Measurements from ENCODE around the gene BICD2. TPM values are rescaled to one million over a fixed set of nuclear protein-coding genes. Genes with fewer than 3 reads are reported as not detected.

The BICD2 gene
- total RNA-seq, 4 donors from 2014 or later: 36.2 to 46.7 (median 41.6) TPM

DNA sequence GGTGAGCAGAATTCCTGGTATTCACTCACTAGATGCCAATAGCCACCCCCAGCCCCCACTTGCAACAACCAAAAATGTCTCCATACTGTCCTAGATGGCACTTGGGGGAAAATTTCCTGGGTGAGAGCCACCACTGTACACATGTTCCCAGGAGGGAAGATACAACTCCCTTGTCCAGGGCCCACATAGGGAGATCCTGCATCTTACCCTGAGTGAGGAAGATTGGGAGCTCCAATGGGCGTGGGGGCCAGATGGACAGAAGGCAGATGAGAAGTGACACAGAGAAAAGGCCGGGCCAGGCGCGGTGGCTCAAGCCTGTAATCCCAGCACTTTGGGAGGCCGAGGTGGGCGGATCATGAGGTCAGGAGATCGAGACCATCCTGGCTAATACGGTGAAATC is 82.4 kb downstream of the BICD2 start:
- no peaks in the 10 kb centered on the region for H3K4me1 ChIP-seq
- H3K27me3 ChIP-seq: no peaks in the 10 kb centered on the region
- TF ChIP-seq EP300 (IDR thresholded peaks at IDR 0.05): no peak
- TF ChIP-seq POLR2A (IDR thresholded peaks at IDR 0.05): no peak
- TF ChIP-seq, protein P1, sequence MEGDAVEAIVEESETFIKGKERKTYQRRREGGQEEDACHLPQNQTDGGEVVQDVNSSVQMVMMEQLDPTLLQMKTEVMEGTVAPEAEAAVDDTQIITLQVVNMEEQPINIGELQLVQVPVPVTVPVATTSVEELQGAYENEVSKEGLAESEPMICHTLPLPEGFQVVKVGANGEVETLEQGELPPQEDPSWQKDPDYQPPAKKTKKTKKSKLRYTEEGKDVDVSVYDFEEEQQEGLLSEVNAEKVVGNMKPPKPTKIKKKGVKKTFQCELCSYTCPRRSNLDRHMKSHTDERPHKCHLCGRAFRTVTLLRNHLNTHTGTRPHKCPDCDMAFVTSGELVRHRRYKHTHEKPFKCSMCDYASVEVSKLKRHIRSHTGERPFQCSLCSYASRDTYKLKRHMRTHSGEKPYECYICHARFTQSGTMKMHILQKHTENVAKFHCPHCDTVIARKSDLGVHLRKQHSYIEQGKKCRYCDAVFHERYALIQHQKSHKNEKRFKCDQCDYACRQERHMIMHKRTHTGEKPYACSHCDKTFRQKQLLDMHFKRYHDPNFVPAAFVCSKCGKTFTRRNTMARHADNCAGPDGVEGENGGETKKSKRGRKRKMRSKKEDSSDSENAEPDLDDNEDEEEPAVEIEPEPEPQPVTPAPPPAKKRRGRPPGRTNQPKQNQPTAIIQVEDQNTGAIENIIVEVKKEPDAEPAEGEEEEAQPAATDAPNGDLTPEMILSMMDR (IDR thresholded peaks at IDR 0.05): no peak
- H3K36me3 ChIP-seq: no peaks in the 10 kb centered on the region
- DNase-seq (ENCODE audit: low spot score in 2 of 2): no peak
- H3K4me3 ChIP-seq: no peak overlapping the region
- WGBS, 2 donors: 94 to 95% methylated on average over 8 of the region's 8 CpGs
- H3K27ac ChIP-seq: no peak overlapping the region
- no peaks in the 10 kb centered on the region for H3K9me3 ChIP-seq

DNA sequence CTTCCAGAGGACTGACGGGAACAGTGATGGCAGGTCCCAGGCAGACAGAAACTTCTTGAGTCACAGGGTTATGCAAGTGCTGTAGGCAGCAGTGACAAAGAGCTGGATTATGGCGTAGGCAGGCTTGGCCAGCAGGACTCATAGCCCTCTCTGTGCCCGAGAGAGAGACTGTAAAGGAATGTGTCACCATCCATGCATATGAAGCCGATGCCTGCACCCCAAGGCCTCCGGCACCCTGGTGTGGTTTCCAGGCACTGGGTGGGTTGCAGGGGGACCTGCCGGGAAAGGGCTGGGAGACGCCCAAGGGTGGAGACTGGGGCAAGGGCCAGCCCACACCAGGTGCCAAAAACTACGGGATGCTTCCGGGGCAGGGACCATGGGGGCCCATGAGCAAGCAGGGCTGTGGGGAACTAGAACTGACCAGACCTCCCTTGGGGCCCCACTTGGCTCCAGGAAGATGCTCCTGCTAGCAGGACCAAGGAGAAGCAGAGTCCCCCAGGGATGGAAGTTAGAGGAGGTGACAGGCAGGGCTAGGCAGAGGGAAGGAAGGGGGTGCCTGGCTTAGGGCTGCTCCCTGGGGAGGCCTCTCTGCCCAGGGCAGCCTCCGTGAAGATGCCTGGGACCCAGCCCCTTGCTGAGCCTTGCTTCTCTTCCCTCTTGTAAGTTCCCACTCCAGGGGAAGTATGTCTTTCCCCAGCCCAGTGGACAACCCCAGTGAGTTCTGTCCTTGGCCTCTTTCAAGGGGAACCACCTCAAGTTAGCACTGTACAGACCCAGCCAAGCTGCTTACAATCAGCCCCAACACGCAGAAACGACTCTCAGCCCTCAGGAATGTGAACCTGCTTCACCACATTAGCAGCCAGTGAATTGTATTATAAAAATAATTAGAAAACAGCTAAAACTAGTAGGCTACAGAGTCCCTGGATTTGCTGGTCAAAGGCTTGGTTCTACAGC is 84.2 kb downstream of the BICD2 start:
- Histone ChIP-seq H3K36me3 (no peaks in the 10 kb centered on the region), H3K27ac (no peak overlapping the region), H3K9me3 (no peaks in the 10 kb centered on the region), H3K27me3 (no peaks in the 10 kb centered on the region), H3K4me3 (no peak overlapping the region), H3K4me1 (no peaks in the 10 kb centered on the region)
- TF ChIP-seq EP300 (IDR thresholded peaks at IDR 0.05) (no peak), POLR2A (IDR thresholded peaks at IDR 0.05) (no peak)
- TF ChIP-seq, protein P1 (IDR thresholded peaks at IDR 0.05): no peak
- DNase-seq (ENCODE audit: low spot score in 2 of 2): no peak
- WGBS, 2 donors: 78 to 80% methylated on average over 12 of the region's 12 CpGs

DNA sequence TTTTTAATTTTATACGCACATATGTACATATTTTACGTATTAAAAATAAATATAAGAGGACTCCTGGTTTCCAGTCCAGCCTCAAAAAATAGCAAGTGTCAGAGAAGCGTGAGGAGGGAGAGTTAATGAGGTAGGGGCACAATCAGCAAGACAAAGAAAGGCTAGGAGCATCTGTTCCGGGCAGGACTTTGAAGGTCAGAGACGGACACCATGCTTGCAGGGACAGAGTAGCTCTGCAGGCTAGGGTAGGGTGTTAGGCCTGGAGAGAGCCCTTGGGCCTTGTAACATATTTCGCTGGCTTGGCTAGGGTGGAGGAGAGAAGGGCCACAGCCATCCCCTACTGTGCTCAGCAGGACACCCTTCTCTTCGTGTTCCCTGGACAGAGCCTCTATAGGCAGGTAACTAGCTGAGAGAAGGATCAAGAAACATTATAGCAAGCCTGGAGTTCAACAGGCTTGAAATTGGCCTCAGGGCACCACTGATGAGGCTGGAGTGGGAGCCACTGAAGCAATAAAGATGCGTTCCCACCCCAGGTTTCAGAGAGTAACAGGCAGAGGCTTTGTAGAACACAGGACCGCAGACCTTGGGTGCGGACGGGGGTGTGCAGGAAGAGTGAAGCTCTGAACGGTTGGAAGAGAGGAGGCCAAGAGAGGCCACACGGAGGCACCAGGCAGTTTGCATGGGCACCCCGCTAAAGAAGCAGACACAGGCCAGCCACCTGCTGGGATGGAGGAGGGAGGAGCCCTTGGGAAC is 85.0 kb downstream of the BICD2 start:
- WGBS, 2 donors: 81% methylated on average over 14 of the region's 14 CpGs
- H3K4me3 ChIP-seq: no peak overlapping the region
- H3K27me3 ChIP-seq: no peaks in the 10 kb centered on the region
- TF ChIP-seq EP300 (IDR thresholded peaks at IDR 0.05) (no peak), POLR2A (IDR thresholded peaks at IDR 0.05) (no peak)
- TF ChIP-seq, protein P1 (IDR thresholded peaks at IDR 0.05): no peak
- H3K9me3 ChIP-seq: no peaks in the 10 kb centered on the region
- no peaks in the 10 kb centered on the region for H3K36me3 ChIP-seq
- no peak for DNase-seq (ENCODE audit: low spot score in 2 of 2)
- no peaks in the 10 kb centered on the region for H3K4me1 ChIP-seq
- no peak overlapping the region for H3K27ac ChIP-seq

DNA sequence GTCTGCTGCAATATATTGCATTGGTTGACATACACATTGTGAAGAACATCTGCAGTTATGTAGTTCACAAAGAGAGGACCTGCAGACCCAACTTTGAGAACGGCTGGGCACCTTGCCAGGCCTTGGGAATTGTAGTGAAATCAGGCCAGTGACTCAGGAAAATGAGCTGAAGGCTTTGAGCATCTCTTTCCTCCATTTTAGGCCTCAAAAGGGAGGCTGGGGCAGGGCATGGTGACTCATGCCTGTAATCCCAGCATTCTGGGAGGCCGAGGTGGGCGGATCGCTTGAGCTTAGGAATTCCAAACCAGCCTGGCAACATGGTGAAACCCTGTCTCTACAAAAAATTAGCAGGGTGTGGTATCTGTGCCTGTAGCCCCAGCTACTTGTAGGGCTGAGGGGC is 93.3 kb downstream of the BICD2 start:
- TF ChIP-seq POLR2A (IDR thresholded peaks at IDR 0.05) (no peak), EP300 (IDR thresholded peaks at IDR 0.05) (no peak)
- TF ChIP-seq, protein P1 (IDR thresholded peaks at IDR 0.05): no peak
- Histone ChIP-seq H3K4me1 (peaks cover 0 to 33% (median 17%) of the 10 kb centered on the region in 4 donors), H3K27me3 (no peaks in the 10 kb centered on the region), H3K4me3 (peak overlapping the region in 1 of 4 donors; percentile 82), H3K9me3 (no peaks in the 10 kb centered on the region), H3K36me3 (peaks cover 0 to 9% (median 0%) of the 10 kb centered on the region in 3 donors), H3K27ac (no peak overlapping the region)
- peak in 1 of 2 donors; percentile 32 for DNase-seq (ENCODE audit: low spot score in 2 of 2)
- WGBS, 2 donors: 73 to 87% methylated on average over 2 to 4 of the region's 4 CpGs

Measured in tibial nerve (tissue), 4 donors.